HUDEP-2 (cell line): ENCODE data around the gene IFT52.

Source experiments
- DNase-seq, 76 experiments: peaks; one replicate each; lab custom pipeline; 2025; ENCODE audit not compliant: unreplicated experiment in 76 of 76; lab: John Stamatoyannopoulos, UW

The IFT52 gene, protein sequence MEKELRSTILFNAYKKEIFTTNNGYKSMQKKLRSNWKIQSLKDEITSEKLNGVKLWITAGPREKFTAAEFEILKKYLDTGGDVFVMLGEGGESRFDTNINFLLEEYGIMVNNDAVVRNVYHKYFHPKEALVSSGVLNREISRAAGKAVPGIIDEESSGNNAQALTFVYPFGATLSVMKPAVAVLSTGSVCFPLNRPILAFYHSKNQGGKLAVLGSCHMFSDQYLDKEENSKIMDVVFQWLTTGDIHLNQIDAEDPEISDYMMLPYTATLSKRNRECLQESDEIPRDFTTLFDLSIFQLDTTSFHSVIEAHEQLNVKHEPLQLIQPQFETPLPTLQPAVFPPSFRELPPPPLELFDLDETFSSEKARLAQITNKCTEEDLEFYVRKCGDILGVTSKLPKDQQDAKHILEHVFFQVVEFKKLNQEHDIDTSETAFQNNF

DNA sequence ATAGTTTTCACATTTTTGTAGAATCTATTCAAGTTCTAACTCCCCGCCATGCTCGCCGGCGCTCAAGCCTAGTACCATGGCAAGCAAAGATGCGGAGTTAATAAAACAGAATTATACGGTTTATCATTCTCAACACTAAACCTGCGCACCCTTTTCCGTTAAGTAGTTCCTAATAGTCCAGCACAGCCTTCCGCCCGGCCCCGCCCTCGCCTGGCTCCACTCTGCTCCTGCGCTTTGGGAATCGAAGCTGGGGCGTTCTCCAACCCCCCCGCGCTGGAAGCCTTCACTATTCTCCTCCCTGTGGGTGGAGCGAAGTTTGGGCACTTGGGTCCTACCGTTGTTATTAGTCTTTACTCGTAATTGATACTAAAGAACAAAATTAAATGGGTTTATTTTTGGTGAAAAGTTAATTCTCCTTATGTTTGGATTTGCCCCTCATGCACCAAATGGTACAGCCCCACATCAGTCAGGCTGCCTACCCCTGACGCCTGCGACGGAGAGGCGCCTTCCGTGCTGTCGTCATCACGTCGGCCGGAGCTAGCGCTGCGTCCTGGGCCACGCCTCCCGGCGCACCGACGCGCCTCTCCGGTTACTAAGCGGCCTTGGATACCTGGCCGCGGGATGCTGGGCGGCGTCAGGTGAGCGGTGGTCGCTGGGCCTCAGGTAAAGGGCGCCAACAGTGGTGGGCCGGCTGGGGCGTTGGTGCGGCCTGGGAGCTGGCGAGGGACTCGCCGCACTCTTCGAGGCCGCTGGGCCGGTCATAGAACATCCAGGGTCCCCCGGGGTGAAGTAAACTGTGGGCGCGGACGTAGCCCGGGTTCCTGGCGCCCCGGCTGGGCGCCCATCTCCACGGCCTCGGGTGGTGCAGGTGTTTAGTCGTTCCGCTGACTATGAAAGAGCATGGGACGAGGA, at the start of gene IFT52:
IFT52 (plus strand) TSS at position 546 of the 912 bp plus-strand sequence. CDS start 3,762 bp downstream, outside the sequence.
- peak in 74 of 76 experiments; percentile 22 to 95 (median 83) for DNase-seq

DNA sequence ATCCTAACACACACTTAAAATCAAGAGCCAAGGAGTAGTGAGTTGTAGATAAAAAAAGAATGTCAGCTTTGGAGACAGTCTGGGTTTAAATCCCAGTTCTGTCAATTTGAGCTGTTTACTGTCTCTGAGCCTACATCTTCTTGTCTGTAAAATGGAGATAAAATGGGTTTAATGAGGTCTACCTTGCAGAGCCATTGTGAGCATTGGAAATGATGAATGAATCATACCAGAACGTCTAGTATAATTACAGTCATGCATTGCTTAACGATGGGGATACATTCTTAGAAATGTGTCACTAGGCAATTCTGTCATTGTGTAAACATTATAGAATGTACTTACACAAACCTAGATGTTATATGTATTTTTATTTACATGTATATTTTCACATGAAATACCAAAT, 49.5 kb upstream of the IFT52 start:
- DNase-seq, result no peak

- DNase-seq, result no peak
These were observed 48.6 kb upstream of the IFT52 start for GRCh38 chr20:43542161-43542560.

GRCh38 chr20:43542674-43543073, 48.1 kb upstream of the IFT52 start:
- no peak for DNase-seq

GRCh38 chr20:43543138-43543537, 47.6 kb upstream of the IFT52 start:
- no peak for DNase-seq

- no peak for DNase-seq
These were observed 46.2 kb upstream of the IFT52 start for GRCh38 chr20:43544501-43544900.

DNA sequence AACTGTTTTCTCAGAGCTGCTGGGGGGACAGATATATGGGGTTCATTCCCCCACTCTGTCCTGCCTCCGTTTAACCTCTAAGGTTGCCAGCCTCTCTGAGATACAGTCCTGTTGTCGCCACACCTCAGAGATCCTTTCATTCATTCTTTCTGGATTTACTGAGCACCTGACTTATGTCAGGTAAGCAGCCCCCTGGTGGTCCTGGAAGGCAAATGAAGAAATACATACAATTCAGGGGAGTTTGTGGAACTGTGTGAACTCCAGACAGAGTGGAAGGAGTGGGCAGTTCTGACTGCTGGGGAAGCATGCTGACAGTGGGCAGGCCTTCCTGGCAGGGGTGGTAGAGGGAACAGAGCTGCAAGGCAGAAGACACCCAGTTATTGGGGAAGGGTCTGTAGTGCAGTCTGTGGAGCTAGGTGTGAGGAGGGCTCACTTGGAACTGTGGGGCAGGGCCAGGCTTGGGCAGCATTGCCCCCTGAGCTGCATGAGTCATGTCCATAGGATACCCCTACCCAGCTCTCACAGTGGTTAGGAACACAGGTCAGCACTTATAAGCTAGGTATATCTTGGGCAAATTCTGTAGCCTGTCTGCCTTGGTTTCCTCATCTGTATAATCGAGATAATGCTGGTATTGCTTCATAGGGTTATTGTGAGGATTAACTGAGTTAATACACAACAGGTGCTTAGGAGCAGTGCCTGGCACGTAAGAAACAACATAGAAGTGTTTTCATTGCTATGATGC, 44.7 kb upstream of the IFT52 start:
- DNase-seq, result no peak

GRCh38 chr20:43548273-43548880, 42.4 kb upstream of the IFT52 start:
- DNase-seq, result no peak

DNA sequence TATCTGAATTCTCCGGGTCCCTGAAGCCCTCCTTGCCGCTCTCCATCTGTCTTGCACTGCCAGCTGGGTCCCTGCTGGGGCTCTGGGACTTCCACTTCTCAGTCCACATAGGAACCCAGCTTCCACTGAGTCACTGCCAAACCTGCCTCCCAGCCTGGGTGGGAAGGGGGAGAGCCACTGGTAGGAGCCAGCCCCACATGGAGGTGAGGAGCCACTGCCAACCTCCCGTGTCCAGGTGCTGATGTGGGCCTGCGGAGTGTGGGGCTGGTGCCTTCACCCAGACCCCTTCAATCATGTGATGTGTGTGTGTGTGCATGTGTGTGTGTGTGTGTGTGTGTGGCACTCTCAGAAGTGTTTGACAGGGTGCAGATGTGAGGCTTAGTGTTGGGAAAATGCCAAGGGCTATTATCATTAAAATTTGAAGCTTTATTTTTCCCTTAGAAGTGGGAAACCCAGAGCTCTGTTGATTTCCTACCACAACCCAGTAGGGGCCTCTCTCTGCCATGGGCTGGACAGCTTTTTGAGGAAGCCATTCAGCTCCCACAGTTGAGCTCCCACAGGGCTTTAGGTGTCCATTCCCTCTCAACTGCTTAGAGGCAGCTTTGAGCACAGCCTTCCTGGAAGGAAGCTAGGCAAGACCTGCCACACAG, 41.2 kb upstream of the IFT52 start:
- DNase-seq, result no peak

DNA sequence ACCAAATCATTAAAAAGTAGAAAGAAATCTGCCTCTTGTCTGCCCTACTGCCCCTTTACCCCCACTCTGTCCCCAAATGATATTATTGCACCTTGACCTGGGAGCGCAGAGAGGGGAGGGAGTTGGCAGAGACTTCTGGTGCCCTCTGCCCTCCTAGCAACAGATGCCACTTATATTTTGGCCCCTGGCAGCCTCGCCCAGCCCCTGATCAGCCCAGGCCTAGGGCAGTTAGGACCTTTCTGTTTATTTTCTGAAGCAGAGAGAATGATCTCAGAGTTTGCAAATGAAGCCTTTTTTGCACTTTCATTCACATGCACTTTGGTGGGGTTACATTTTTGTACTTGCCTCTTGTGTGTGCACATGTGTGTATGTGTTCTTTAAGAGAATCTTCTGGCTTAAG, 40.3 kb upstream of the IFT52 start:
- DNase-seq, result no peak

- no peak for DNase-seq
These were observed 36.4 kb upstream of the IFT52 start for GRCh38 chr20:43554369-43554768.

DNA sequence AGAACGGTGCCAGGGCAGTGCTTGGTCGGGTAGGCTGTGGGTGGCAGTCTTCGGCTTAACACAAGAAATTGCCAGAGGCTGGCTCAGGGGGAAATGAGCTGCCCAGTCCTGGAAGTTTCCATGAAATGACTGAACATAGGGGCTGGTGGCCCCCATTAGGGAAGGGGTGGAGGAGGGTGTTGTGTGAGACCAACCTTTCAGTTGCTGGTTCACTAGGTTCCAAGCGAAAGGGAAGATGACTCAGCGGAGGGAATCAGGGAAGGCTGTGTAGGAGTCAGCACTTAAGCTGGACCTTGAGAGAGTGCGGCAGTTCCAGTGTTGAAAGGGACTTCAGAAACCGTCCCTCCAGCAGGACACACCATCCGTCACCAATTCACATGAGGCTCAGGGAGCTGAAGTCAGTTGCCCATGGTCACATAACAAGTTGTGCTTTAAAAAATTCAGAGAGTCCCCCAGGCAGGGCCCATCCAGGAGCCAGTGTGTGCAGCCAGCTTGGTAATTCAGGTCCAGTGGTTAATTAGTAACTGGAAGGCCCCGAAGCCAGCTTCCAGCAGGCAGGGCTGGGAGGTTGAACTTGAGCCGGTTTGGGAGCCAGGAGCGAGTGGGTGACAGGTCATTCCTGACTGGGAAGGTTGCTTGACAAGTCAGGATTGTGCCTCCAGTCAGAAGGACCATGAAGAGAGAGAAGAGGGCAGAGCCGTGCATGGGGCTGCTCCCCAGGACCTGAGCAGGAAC, 32.2 kb upstream of the IFT52 start, which contains the start of gene SGK2:
SGK2 (plus strand) TSS at position 616 of the 735 bp plus-strand sequence. CDS start 7,469 bp downstream, outside the sequence.
- no peak for DNase-seq

- DNase-seq, result no peak
These were observed 31.4 kb upstream of the IFT52 start for GRCh38 chr20:43559147-43559987.

GRCh38 chr20:43560974-43561373, 29.8 kb upstream of the IFT52 start:
- DNase-seq, result no peak

- peak in 12 of 76 experiments; percentile 4 to 19 (median 14) for DNase-seq
These were observed 27.3 kb upstream of the IFT52 start for GRCh38 chr20:43563429-43563828.

DNA sequence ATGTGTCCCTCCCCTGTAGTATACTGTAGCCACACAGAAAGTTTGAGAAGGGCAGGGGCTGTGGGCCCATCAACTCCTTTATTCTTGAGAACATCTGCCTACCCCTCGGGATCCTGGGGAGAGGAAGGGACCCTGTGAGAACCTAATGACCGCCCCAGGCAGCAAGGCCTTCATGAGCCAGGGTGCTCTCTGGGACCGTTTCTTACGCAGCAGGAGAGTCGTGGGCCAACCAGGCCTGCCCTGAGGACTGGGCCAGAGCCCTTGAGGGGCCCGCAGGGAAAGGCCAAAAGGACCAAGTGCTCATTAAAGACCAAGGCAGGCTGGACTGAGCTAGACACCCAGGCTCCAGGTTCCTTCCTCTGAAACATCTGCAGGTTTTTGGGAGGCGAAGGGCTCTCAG, 26.7 kb upstream of the IFT52 start:
- DNase-seq, result no peak

DNA sequence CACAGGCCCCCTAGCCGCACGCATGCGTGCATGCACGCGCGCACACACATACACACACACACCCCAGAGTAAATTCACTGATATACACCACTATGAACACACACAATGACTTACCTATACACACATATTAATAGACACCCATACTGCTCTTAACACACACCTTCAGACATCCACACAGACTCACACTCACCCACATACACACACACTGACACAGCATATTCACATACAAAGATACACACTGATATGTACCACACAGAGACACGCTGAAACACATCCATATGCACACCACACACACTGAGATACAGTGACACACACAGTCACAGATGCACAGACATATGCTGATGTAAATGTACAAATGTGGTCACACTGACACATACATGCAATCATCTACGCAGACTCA, 26.3 kb upstream of the IFT52 start:
- DNase-seq, result no peak
